Activated CD8-positive, alpha-beta T cell treated with anti-CD3 and anti-CD28 coated beads for 36 hours (primary cell): ENCODE results near the gene HNF4A. TPM values are rescaled to one million over a fixed set of nuclear protein-coding genes. Genes with fewer than 3 reads are reported as not detected.
A peak's percentile ranks its signal among the peaks of the same experiment; 100 is the strongest.

Experiments used
- ATAC-seq: fragments of 200-7000 bp; cut with Tn5 transposase; one replicate; pipeline ENCODE4 v1.10.0; 2021; ENCODE audit warnings: mild to moderate bottlenecking, moderate library complexity
- CTCF ChIA-PET: fragments of 350-600 bp; sonication (Branson Sonifier 250); formaldehyde crosslinking; loops from one replicate; lab custom pipeline; 2021; ENCODE audit warnings: antibody characterized with exemption; lab: Charles Lee
- POLR2A ChIA-PET: fragments of 350-600 bp; sonication (Branson Sonifier 250); formaldehyde crosslinking; loops from one replicate; lab custom pipeline; 2021; ENCODE audit warnings: antibody characterized with exemption; lab: Charles Lee
- DNase-seq: peaks from one replicate; pipeline ENCODE4 v3.0.0-alpha.2; 2020
- H3K27ac Mint-ChIP-seq: one replicate; pipeline ENCODE4 v1.8.0; 2021; ENCODE audit warnings: mild to moderate bottlenecking, mixed read lengths
- H3K27me3 Mint-ChIP-seq: one replicate; pipeline ENCODE4 v1.8.0; 2021; ENCODE audit warnings: mixed read lengths
- H3K36me3 Mint-ChIP-seq: one replicate; pipeline ENCODE4 v1.8.0; 2021; ENCODE audit warnings: low read depth, mixed read lengths
- H3K4me1 Mint-ChIP-seq: one replicate; pipeline ENCODE4 v1.8.0; 2021; ENCODE audit warnings: low read depth, mixed read lengths
- H3K4me3 Mint-ChIP-seq: one replicate; pipeline ENCODE4 v1.8.0; 2021; ENCODE audit warnings: mild to moderate bottlenecking, moderate library complexity, mixed read lengths
- H3K9me3 Mint-ChIP-seq: one replicate; pipeline ENCODE4 v1.8.0; 2021; ENCODE audit warnings: mixed read lengths
- intact Hi-C: fragments of 100-400 bp; cut with micrococcal nuclease; formaldehyde crosslinking; loops from one replicate; pipeline ENCODE4 v1.10.0; 2022
- total RNA-seq, 2 experiments: library from RNA; stranded (reverse); gene quantifications; one replicate each; pipeline ENCODE4 v1.2.3, GENCODE V29; 2021
- TF ChIP-seq, protein P1 (sequence below): fragments of 200-600 bp; IDR thresholded peaks from one replicate; pipeline ENCODE4 v1.8.0; 2022; ENCODE audit warnings: antibody characterized with exemption, mild to moderate bottlenecking

The HNF4A gene
- total RNA-seq, 2 experiments from 2014 or later: not detected

DNA sequence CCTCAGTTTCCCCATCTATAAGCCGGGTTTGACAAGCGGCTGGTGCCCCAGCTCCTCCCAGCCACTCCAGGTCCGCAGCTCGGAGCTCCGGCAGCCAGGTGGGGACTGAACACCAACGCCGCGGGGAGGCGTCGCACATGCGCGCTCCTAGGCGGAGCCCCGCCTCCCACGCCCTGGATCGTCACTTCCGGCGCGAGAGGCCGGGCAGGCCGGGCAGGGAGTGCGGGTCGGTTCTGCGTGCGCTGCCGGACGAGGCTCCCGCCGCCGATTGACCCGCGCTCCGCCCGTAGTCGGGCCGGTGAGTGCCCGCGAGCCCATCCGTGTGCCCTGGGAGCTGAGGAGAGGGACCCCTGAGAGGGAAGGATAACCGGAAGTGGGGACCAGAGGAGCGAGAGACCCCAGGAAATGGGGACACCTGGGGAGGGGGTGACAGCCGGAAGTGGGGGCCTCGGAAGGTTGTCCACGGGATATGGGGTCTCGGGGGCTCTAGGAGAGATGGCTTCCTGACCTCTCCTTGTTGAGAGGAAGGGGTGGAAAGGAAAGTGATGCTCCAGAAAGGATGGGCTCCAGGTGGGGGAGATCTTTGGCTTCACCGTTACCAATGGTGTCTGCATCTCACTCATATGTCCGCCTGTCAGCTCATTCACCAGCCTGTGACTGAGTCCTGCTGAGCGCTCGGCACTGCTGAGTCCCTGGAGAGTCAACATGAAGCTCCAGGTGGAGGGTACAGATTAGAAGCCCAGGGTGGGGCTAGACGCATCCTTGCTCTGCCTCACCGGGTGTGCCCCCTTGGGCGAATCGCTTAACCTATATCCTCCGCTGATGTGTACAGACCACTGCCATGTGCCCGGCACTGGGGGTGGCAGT is 120.4 kb downstream of the HNF4A start, which contains the start of gene TTPAL:
Gene TTPAL (plus strand): TSS at position 181 of the 867 bp plus-strand sequence. CDS start 4,126 bp downstream, outside the sequence.
- POLR2A ChIA-PET: interaction anchor here (0.6 to 2.2 kb wide), 17 partner anchors 11 to 168 kb away, joined by 3 to 7 read pairs (median 3); no protein-coding TSS in a partner anchor
- ATAC-seq: peak; percentile 96
- peak; percentile 91 for DNase-seq
- intact Hi-C loops: loop anchor here (10.0 kb wide), 1 partner anchor 139 kb away; no protein-coding TSS in a partner anchor
- Mint-ChIP-seq H3K27ac (peak within 1 kb of the TSS; percentile 97), H3K36me3 (peaks cover 3% of the 10 kb centered on the region), H3K4me3 (peak within 1 kb of the TSS; percentile 94), H3K27me3 (no peaks in the 10 kb centered on the region), H3K4me1 (peaks cover 20% of the 10 kb centered on the region), H3K9me3 (no peaks in the 10 kb centered on the region)
- TF ChIP-seq, protein P1, sequence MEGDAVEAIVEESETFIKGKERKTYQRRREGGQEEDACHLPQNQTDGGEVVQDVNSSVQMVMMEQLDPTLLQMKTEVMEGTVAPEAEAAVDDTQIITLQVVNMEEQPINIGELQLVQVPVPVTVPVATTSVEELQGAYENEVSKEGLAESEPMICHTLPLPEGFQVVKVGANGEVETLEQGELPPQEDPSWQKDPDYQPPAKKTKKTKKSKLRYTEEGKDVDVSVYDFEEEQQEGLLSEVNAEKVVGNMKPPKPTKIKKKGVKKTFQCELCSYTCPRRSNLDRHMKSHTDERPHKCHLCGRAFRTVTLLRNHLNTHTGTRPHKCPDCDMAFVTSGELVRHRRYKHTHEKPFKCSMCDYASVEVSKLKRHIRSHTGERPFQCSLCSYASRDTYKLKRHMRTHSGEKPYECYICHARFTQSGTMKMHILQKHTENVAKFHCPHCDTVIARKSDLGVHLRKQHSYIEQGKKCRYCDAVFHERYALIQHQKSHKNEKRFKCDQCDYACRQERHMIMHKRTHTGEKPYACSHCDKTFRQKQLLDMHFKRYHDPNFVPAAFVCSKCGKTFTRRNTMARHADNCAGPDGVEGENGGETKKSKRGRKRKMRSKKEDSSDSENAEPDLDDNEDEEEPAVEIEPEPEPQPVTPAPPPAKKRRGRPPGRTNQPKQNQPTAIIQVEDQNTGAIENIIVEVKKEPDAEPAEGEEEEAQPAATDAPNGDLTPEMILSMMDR: no peak
- CTCF ChIA-PET: interaction anchor here (0.9 to 1.9 kb wide), 7 partner anchors 15 to 258 kb away, joined by 3 to 6 read pairs (median 3); partner anchors contain the start of gene SERINC3

DNA sequence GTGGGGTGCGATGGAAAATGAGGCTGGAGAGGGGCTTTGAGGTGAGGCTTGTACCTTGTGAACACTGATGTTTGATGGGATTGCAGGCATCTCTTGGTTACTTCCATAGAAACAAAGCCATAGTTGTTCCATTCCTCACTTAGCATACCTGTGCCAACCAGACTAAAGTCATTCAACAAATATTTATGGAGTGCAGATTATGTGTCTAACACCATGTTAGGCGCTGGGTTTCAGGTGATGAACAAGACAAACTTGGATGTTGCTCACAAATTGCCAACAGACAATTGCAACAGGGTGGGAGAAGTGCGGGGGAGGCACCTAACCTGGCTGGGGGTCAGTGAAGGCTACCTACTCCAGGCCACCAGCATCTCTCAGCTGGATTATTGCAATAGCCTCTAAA is 121.7 kb downstream of the HNF4A start:
- CTCF ChIA-PET: interaction anchor here (1.2 kb wide), 1 partner anchor 186 kb away, joined by 3 read pairs; no protein-coding TSS in a partner anchor

DNA sequence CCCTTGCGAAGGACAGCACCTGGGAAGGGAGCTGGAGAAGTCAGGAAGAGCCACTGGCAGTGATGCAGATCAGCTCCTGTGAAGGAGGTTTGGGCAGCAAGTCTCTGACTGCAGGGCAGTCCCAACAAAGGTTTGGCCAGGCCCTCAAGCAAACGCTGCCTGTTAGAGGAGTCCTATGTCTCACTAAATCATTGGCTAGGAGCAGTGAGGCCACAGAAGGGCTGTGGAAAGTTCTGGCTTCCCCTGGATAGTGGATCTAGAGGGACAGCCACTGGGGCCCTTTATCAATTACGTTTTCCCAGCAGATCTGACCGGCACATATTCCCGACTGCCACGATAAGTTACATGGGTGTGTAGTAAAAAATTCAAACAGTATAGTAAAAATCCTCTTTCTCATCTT is 122.7 kb downstream of the HNF4A start:
- H3K4me1 Mint-ChIP-seq: peaks cover 20% of the 10 kb centered on the region
- TF ChIP-seq, protein P1: no peak
- no peak overlapping the region for H3K4me3 Mint-ChIP-seq
- ATAC-seq (no peak), DNase-seq (no peak)
- ChIA-PET CTCF (interaction anchor here (1.2 kb wide), 1 partner anchor 187 kb away, joined by 3 read pairs; no protein-coding TSS in a partner anchor), POLR2A (no interaction called here)
- no peaks in the 10 kb centered on the region for H3K27me3 Mint-ChIP-seq
- intact Hi-C loops: loop anchor here (10.0 kb wide), 1 partner anchor 137 kb away; no protein-coding TSS in a partner anchor
- H3K27ac Mint-ChIP-seq: no peak overlapping the region
- H3K9me3 Mint-ChIP-seq: no peaks in the 10 kb centered on the region
- peaks cover 12% of the 10 kb centered on the region for H3K36me3 Mint-ChIP-seq

More for the DNA sequence above, 121.7 kb downstream of the HNF4A start:
- ATAC-seq (no peak), DNase-seq (no peak)
- H3K4me1 Mint-ChIP-seq: peaks cover 20% of the 10 kb centered on the region
- H3K27ac Mint-ChIP-seq: no peak overlapping the region
- H3K9me3 Mint-ChIP-seq: no peaks in the 10 kb centered on the region
- H3K27me3 Mint-ChIP-seq: no peaks in the 10 kb centered on the region
- H3K36me3 Mint-ChIP-seq: peaks cover 10% of the 10 kb centered on the region
- H3K4me3 Mint-ChIP-seq: peak overlapping the region; percentile 94
- POLR2A ChIA-PET: interaction anchor here (0.6 to 1.6 kb wide), 4 partner anchors 20 to 638 kb away, joined by 3 to 4 read pairs (median 4); no protein-coding TSS in a partner anchor
- TF ChIP-seq, protein P1: no peak
- intact Hi-C loops: loop anchor here (10.0 kb wide), 1 partner anchor 138 kb away; no protein-coding TSS in a partner anchor

DNA sequence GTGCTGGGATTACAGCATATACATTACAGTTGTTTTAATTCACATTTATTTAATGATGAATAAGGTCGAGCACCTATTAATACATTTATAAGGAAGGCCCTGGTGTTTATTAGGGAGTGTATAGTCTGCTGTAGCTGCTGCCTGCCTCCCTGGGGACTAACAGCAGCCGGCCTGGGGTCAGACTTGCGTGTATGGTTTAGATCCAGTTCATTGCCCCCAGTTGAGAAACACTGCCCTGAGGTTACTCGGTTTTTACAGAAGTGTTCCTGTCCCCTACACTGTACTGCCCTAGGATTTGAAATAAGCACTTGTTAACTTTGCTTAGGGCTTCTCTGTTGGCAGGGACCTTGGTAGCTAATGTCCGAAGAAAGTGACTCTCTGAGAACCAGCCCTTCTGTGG is 124.1 kb downstream of the HNF4A start:
- Mint-ChIP-seq H3K27me3 (no peaks in the 10 kb centered on the region), H3K4me3 (no peak overlapping the region), H3K9me3 (no peaks in the 10 kb centered on the region), H3K4me1 (peaks cover 22% of the 10 kb centered on the region), H3K27ac (no peak overlapping the region), H3K36me3 (peaks cover 25% of the 10 kb centered on the region)
- ChIA-PET POLR2A (interaction anchor here (1.3 kb wide), 1 partner anchor 8 kb away, joined by 3 read pairs; no protein-coding TSS in a partner anchor), CTCF (no interaction called here)
- DNase-seq (no peak), ATAC-seq (no peak)
- TF ChIP-seq, protein P1: no peak
- intact Hi-C loops: loop anchor here (10.0 kb wide), 1 partner anchor 135 kb away; no protein-coding TSS in a partner anchor
